Skeletal muscle cell (primary cell): ENCODE results near the gene CALN1.

Source experiments
- DNase-seq: peaks from one replicate; pipeline ENCODE4 v3.0.0-alpha.2; 2010; ENCODE audit warnings: low read depth
- H3K4me3 ChIP-seq: 2 replicates; pipeline ENCODE4 v1.5.1; 2011; ENCODE audit warnings: low read depth, mild to moderate bottlenecking, control low read depth, low read length, moderate library complexity

The CALN1 gene

DNA sequence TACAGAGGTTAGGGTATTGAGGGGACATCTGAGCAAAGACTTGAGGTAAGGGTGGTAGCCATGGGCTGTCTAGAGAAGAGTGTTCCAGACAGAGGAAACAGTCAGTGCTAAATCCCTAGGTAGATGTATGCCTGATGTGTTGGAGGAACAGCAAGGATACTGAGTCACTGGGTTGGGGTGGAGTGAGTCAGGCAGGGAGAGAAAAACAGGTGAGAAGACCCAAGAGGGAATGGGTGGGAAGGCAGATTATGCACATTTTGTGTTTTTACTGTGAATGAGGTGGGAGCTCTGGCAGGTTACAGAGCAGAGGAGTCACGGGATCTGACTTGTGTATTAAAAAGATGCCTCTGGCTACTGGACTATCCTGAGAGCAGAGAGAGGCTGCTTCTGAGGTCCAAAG is 285.0 kb downstream of the CALN1 start:
- DNase-seq = no peak
- H3K4me3 ChIP-seq = no peak overlapping the region

- DNase-seq = no peak
- no peak overlapping the region for H3K4me3 ChIP-seq
Observed at GRCh38 chr7:72123913-72124312, 288.2 kb downstream of the CALN1 start.

GRCh38 chr7:72118366-72118765 is 293.8 kb downstream of the CALN1 start:
- H3K4me3 ChIP-seq = no peak overlapping the region
- DNase-seq = no peak

DNA sequence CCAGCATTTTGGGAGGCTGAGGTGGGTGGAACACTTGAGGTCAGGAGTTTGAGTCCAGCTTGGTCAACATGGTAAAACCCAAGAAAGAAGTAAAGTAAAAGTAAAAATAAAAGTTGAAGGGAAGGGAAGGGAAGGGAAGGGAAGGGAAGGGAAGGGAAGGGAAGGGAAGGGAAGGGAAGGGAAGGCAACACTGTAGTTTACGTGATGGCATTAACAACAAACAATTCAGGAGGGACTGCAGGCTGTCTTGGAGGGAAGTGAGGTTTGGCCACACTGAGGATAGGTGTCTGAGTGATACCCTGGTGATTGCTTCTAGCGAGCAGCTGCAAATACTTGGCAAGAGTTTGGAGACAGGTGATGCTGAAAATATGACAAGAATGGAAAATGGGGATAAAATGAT is 298.0 kb downstream of the CALN1 start:
- no peak for DNase-seq

GRCh38 chr7:72112992-72113391 is 299.1 kb downstream of the CALN1 start:
- DNase-seq = no peak
- no peak overlapping the region for H3K4me3 ChIP-seq

More for the DNA sequence above, 298.0 kb downstream of the CALN1 start:
- no peak overlapping the region for H3K4me3 ChIP-seq

DNA sequence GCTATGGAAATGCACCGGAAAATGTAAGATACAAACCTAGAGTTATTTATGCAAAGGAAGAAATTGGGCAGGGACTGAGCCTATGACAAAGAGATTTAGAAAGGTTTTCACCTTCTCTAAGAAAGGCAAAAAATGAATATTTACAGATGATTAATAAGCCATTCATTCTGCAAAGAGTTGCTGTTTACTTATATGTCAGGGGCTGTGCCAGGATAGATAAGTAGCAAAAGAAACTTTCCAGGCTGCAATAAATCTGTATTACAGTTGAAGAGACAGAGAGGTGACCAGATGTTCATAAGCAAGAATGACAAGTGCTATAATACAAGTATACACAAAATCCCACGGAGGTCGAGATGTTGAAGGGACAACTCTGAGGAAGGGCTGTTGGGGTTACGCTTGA is 299.6 kb downstream of the CALN1 start:
- DNase-seq = no peak
- no peak overlapping the region for H3K4me3 ChIP-seq

GRCh38 chr7:72111086-72111485 is 301.1 kb downstream of the CALN1 start:
- no peak overlapping the region for H3K4me3 ChIP-seq
- DNase-seq = no peak

DNA sequence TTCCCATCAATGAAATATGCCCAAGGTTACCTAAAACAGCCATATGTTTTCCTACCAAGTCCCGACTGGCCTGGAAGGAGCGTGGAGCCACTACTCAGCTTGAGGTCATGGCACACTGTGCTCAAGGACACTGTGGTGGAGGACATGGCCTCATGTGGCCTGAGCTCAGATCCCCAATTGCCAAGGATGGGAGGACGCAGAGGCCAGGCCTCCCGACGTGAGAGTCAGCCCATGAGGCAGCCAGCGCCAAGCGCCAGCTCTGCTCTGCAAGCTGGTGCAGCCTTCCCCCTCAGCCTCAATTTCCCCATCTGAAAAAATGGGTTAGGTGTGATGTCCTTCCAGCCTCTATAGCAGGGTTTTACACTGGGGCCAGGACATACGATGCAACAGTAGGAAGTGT is 302.6 kb downstream of the CALN1 start:
- DNase-seq = no peak
- no peak overlapping the region for H3K4me3 ChIP-seq

- DNase-seq = no peak
Observed at GRCh38 chr7:72106405-72106804, 305.7 kb downstream of the CALN1 start.

GRCh38 chr7:72101444-72101843 is 310.7 kb downstream of the CALN1 start:
- no peak for DNase-seq
- no peak overlapping the region for H3K4me3 ChIP-seq

More at GRCh38 chr7:72106405-72106804, 305.7 kb downstream of the CALN1 start:
- H3K4me3 ChIP-seq = no peak overlapping the region

DNA sequence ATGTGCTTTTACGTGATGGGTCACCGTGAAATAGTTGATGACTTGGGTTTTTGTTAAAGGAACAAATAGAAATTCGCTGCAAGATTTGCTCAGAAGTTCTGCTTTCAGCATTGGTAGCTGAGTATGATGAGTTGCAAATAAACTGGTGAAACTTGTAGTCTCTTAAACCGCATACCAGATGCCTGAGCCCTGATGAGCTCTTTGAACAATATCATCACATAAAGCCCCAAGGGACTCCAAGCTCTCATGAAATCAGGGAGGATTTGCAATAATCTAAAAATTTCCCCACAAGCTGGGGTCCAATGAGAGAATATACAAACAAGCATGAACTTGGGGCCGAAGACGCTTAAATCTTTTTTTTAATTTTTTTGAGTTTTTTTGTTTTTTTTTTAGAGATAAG is 312.4 kb downstream of the CALN1 start:
- H3K4me3 ChIP-seq = no peak overlapping the region
- DNase-seq = peak; percentile 63

GRCh38 chr7:72098807-72099580 is 313.1 kb downstream of the CALN1 start:
- peak; percentile 73 for DNase-seq
- H3K4me3 ChIP-seq = no peak overlapping the region

DNA sequence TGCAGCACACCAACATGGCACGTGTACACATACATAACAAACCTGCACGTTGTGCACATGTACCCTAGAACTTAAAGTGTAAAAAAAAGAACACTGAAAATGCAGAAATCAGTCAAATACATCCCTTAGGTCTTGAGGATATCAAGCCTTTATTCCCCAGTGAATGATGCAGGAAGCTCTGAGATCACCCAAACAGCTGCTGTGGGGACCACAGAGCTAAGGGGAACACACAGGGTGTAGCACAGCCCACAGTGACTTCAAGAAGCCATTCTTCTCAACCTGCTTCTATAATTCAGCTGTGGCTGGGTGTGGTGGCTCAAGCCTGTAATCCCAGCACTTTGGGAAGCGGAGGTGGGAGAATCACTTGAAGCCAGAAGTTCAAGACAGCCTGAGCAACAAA is 314.9 kb downstream of the CALN1 start:
- no peak for DNase-seq
- no peak overlapping the region for H3K4me3 ChIP-seq

DNA sequence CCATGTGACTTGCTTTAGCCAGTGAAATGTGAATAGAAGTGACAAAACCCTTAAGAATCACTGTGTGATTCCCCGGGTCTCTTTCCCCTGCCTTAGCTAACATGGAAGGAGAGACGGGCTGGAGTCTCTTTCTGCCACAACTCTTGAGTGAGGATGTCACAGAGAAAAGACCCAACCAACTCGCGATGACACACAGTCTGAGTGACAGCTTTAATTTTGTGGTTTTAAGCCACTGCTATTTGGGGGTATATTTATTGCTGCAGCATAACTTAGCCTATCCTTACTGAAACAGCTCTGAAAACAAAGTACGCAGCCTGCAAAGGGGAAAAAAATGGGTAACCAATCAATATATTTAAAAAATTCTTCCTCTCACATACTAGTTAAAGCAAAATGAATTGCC is 319.4 kb downstream of the CALN1 start:
- no peak for DNase-seq
- H3K4me3 ChIP-seq = no peak overlapping the region

DNA sequence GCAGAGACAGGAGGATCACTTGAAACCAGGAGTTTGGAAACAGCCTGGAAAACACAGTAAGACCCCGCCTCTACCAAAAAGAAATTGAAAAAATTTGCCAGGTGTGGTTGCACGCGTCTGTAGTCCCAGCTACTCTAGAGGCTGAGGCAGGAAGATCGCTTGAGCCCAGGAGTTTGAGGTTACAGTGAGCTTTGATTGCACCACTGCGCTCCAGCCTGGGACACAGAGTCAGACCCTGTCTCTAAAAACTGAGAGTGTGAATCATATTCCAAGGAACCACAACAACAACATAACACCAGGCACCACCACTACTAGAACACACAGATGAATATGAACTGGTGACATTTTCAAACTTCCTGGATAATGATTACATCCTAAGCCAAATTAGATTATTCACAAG is 324.2 kb downstream of the CALN1 start:
- no peak for DNase-seq
- no peak overlapping the region for H3K4me3 ChIP-seq

DNA sequence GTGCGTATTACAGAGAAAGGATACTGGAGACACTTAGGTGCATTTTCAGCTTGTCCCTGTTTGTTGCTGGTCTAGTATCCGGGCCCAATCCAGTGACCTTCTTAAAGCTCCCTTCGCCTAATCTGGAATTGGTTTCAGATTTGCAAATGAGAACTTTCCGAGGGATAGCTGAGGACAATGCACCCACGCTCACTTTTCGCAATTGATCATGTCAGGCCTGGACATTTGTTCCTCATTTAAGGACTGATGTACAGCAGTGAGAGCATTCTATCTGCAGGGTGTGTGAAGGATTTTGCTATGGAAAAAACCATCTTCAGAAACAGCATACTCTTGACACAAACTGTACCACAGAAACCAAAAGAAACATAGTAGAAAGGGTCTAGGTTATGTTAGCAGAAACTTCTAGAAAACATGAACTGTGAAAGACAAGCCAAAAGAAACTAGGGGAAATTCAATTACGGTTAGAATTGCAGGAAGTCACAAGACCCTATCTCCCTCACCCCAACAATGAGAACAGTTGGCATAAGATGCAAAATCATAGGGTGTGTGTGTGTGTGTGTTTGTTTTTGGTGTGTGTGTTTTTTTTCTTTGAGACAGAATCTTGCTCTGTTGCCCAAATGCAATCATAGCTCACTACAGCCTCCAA is 331.1 kb downstream of the CALN1 start:
- DNase-seq = no peak
- H3K4me3 ChIP-seq = no peak overlapping the region

GRCh38 chr7:72080341-72080766 is 331.8 kb downstream of the CALN1 start:
- no peak overlapping the region for H3K4me3 ChIP-seq
- DNase-seq = no peak

- DNase-seq = no peak
- H3K4me3 ChIP-seq = no peak overlapping the region
Observed at GRCh38 chr7:72078856-72079255, 333.3 kb downstream of the CALN1 start.

- no peak for DNase-seq
- no peak overlapping the region for H3K4me3 ChIP-seq
Observed at GRCh38 chr7:72078301-72078700, 333.8 kb downstream of the CALN1 start.

DNA sequence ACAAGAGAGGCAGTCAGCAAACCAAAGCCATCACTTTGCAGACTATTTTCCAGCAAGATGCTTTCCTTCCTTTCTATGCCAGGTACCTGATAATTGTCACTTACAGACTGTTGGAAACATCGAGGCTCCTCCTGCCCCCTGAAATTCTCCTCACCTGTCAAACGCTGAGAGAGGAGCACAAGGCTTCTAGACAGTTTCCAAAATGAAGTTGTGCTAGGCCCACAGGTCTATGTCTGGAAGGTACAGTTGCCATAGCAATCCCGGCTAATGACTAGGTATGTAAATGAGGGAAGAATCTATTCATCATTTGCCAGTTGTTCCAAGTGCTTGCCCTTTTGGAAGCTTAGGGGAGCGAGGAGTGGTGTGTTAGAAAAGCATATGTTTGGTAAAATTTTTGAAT is 334.4 kb downstream of the CALN1 start:
- DNase-seq = no peak
- H3K4me3 ChIP-seq = no peak overlapping the region

DNA sequence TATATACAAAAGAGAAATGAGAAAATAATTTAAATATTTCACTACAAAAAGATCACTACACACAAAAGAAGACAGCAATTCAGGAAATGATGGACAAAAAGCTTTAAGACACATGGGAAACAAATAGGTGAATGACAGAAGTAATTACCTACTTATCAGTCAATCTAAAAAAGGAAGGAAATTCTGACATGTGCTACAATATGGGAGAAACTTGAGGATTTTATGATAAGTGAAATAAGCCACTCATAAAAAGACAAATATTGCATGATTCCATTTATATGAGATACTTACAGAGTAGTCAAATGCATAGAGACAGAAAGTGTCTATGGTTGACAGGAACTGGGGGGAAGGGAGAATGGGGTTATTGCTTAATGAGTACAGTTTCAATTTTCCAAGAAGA is 339.2 kb downstream of the CALN1 start:
- no peak for DNase-seq
- no peak overlapping the region for H3K4me3 ChIP-seq
